SK-N-SH treated with all-trans-retinoic acid at 6 μM for 48 hours (cell line): ENCODE measurements around the gene CDH8.

ENCODE experiments used
- ATAC-seq: fragments of 200-7000 bp; cut with Tn5 transposase; 3 replicates; pipeline ENCODE4 v1.9.1; 2020; ENCODE audit warnings: mild to moderate bottlenecking, moderate library complexity
- CSDC2 ChIP-seq: fragments of 250-450 bp; sonication (Bioruptor Pico); IDR thresholded peaks from 2 replicates; pipeline ENCODE4 v1.5.0; 2020; ENCODE audit warnings: mild to moderate bottlenecking, moderate library complexity
- ESRRG ChIP-seq: fragments of 250-450 bp; sonication (Bioruptor Pico); IDR thresholded peaks from 2 replicates; pipeline ENCODE4 v1.6.1; 2021; ENCODE audit warnings: mild to moderate bottlenecking
- POU6F1 ChIP-seq: fragments of 250-450 bp; sonication (Bioruptor Pico); IDR thresholded peaks from 2 replicates; pipeline ENCODE4 v1.8.0; 2021; ENCODE audit warnings: low read depth, mild to moderate bottlenecking, moderate library complexity, borderline replicate concordance
- ZC3H10 ChIP-seq: fragments of 250-450 bp; sonication (Bioruptor Pico); IDR thresholded peaks from 2 replicates; pipeline ENCODE4 v1.5.1; 2021; ENCODE audit warnings: mild to moderate bottlenecking, moderate library complexity

The CDH8 gene

DNA sequence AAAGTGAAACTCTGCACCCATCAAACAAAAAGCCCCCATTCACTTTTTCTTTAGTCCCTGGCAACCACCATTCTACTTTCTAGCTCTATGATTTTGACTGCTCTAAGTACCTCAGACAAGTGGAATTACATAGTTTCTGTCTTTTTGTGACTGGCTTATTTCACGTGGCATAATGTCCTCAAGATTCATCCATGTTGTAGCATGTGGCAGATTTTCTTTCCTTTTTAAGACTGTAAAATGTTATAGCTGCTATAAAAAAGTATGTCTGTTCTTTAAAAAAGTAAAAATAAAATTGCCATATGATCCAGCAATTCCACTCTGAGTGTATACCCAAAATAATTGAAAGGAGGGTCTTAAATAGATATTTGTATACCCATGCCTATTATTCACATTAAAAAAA is 429.7 kb downstream of the CDH8 start:
- ATAC-seq: no peak
- TF ChIP-seq ZC3H10: no peak
- no peak for TF ChIP-seq ESRRG (CRISPR knock-in tag)
- TF ChIP-seq CSDC2 (CRISPR knock-in tag): no peak
- no peak for TF ChIP-seq POU6F1 (CRISPR knock-in tag)
